ENCODE results near the gene F13B.

Gene F13B

GRCh38 chr1:197081117-197081753, 14.2 kb upstream of the F13B start:
- no peak overlapping the region for H3K18ac ChIP-seq (ENCODE audit: low read length)
- no peaks in the 10 kb centered on the region for H3K27me3 ChIP-seq (ENCODE audit: insufficient read depth, low read length, poor library complexity)
- H2BK5ac ChIP-seq (ENCODE audit: low read length), result no peak overlapping the region
- H2BK120ac ChIP-seq (ENCODE audit: low read depth, low read length), result no peak overlapping the region
- no peaks in the 10 kb centered on the region for H3K4me1 ChIP-seq (ENCODE audit: control insufficient read depth, low read depth, low read length)
- WGBS (ENCODE audit: extremely low coverage, insufficient coverage, low lambda C conversion rate), result no CpG with 5 or more reads among the region's 5 CpGs
- H3K4me2 ChIP-seq (ENCODE audit: low read length), result no peak overlapping the region
- H3K79me1 ChIP-seq (ENCODE audit: low read length), result no peaks in the 10 kb centered on the region
- DNase-seq, result peak; percentile 66
- H3K4me3 ChIP-seq (ENCODE audit: low read length), result no peak overlapping the region
- no peak overlapping the region for H2AK5ac ChIP-seq (ENCODE audit: low read length)
- H4K5ac ChIP-seq (ENCODE audit: low read length), result no peak overlapping the region
- no peak overlapping the region for H3K23ac ChIP-seq (ENCODE audit: low read length)
- H3K36me3 ChIP-seq (ENCODE audit: control insufficient read depth, insufficient read depth, low read length), result peaks cover 3% of the 10 kb centered on the region
- H3K4ac ChIP-seq (ENCODE audit: low read depth, low read length), result no peak overlapping the region
- no peak overlapping the region for H3K9ac ChIP-seq (ENCODE audit: low read length)
- H3K79me2 ChIP-seq (ENCODE audit: control insufficient read depth, insufficient read depth, low read length), result no peaks in the 10 kb centered on the region
- no peak overlapping the region for H4K8ac ChIP-seq (ENCODE audit: low read depth, low read length)
- no peak overlapping the region for H3K27ac ChIP-seq (ENCODE audit: low read depth, low read length)
- no peak overlapping the region for H2BK15ac ChIP-seq (replicated peaks; ENCODE audit: low read depth)
- no peak overlapping the region for H3K56ac ChIP-seq (ENCODE audit: low read length)

- H2BK5ac ChIP-seq (ENCODE audit: low read length), result no peak overlapping the region
- H3K23ac ChIP-seq (ENCODE audit: low read length), result no peak overlapping the region
- no peaks in the 10 kb centered on the region for H3K4me1 ChIP-seq (ENCODE audit: control insufficient read depth, low read depth, low read length)
- WGBS (ENCODE audit: extremely low coverage, insufficient coverage, low lambda C conversion rate), result no CpG with 5 or more reads among the region's 2 CpGs
- H3K56ac ChIP-seq (ENCODE audit: low read length), result no peak overlapping the region
- H3K4me2 ChIP-seq (ENCODE audit: low read length), result no peak overlapping the region
- H4K5ac ChIP-seq (ENCODE audit: low read length), result no peak overlapping the region
- no peaks in the 10 kb centered on the region for H3K27me3 ChIP-seq (ENCODE audit: insufficient read depth, low read length, poor library complexity)
- H3K9ac ChIP-seq (ENCODE audit: low read length), result no peak overlapping the region
- no peak overlapping the region for H3K4me3 ChIP-seq (ENCODE audit: low read length)
- peak; percentile 12 for DNase-seq
- H2AK5ac ChIP-seq (ENCODE audit: low read length), result no peak overlapping the region
- no peak overlapping the region for H2BK120ac ChIP-seq (ENCODE audit: low read depth, low read length)
- no peak overlapping the region for H4K8ac ChIP-seq (ENCODE audit: low read depth, low read length)
- no peak overlapping the region for H3K4ac ChIP-seq (ENCODE audit: low read depth, low read length)
- no peak overlapping the region for H2BK15ac ChIP-seq (replicated peaks; ENCODE audit: low read depth)
- no peaks in the 10 kb centered on the region for H3K79me1 ChIP-seq (ENCODE audit: low read length)
- no peak overlapping the region for H3K18ac ChIP-seq (ENCODE audit: low read length)
- H3K79me2 ChIP-seq (ENCODE audit: control insufficient read depth, insufficient read depth, low read length), result no peaks in the 10 kb centered on the region
- no peak overlapping the region for H3K27ac ChIP-seq (ENCODE audit: low read depth, low read length)
- H3K36me3 ChIP-seq (ENCODE audit: control insufficient read depth, insufficient read depth, low read length), result peaks cover 3% of the 10 kb centered on the region
Observed at GRCh38 chr1:197080323-197080722, 13.3 kb upstream of the F13B start.

GRCh38 chr1:197076585-197076984, 9.5 kb upstream of the F13B start:
- WGBS (ENCODE audit: extremely low coverage, insufficient coverage, low lambda C conversion rate), result 100% methylated on average over 1 of the region's 1 CpG

GRCh38 chr1:197073978-197074377, 6.9 kb upstream of the F13B start:
- H3K27ac ChIP-seq (ENCODE audit: low read depth, low read length), result no peak overlapping the region
- no peak overlapping the region for H3K4ac ChIP-seq (ENCODE audit: low read depth, low read length)
- H2BK120ac ChIP-seq (ENCODE audit: low read depth, low read length), result no peak overlapping the region
- no peaks in the 10 kb centered on the region for H3K4me1 ChIP-seq (ENCODE audit: control insufficient read depth, low read depth, low read length)
- H3K23ac ChIP-seq (ENCODE audit: low read length), result no peak overlapping the region
- no peaks in the 10 kb centered on the region for H3K36me3 ChIP-seq (ENCODE audit: control insufficient read depth, insufficient read depth, low read length)
- DNase-seq, result no peak
- no peak overlapping the region for H3K4me2 ChIP-seq (ENCODE audit: low read length)
- no peak overlapping the region for H2BK15ac ChIP-seq (replicated peaks; ENCODE audit: low read depth)
- no CpG with 5 or more reads among the region's 1 CpG for WGBS (ENCODE audit: extremely low coverage, insufficient coverage, low lambda C conversion rate)
- H3K18ac ChIP-seq (ENCODE audit: low read length), result no peak overlapping the region
- no peak overlapping the region for H2BK5ac ChIP-seq (ENCODE audit: low read length)
- H4K5ac ChIP-seq (ENCODE audit: low read length), result no peak overlapping the region
- H3K79me1 ChIP-seq (ENCODE audit: low read length), result no peaks in the 10 kb centered on the region
- H2AK5ac ChIP-seq (ENCODE audit: low read length), result no peak overlapping the region
- H3K79me2 ChIP-seq (ENCODE audit: control insufficient read depth, insufficient read depth, low read length), result no peaks in the 10 kb centered on the region
- H3K27me3 ChIP-seq (ENCODE audit: insufficient read depth, low read length, poor library complexity), result no peaks in the 10 kb centered on the region
- H3K4me3 ChIP-seq (ENCODE audit: low read length), result no peak overlapping the region
- no peak overlapping the region for H3K9ac ChIP-seq (ENCODE audit: low read length)
- no peak overlapping the region for H3K56ac ChIP-seq (ENCODE audit: low read length)
- H4K8ac ChIP-seq (ENCODE audit: low read depth, low read length), result no peak overlapping the region

More at GRCh38 chr1:197076585-197076984, 9.5 kb upstream of the F13B start:
- Histone ChIP-seq H3K4me3 (ENCODE audit: low read length) (no peak overlapping the region), H3K27ac (ENCODE audit: low read depth, low read length) (no peak overlapping the region), H4K8ac (ENCODE audit: low read depth, low read length) (no peak overlapping the region), H3K18ac (ENCODE audit: low read length) (no peak overlapping the region), H3K9ac (ENCODE audit: low read length) (no peak overlapping the region), H3K4ac (ENCODE audit: low read depth, low read length) (no peak overlapping the region), H2BK15ac (replicated peaks; ENCODE audit: low read depth) (no peak overlapping the region), H4K5ac (ENCODE audit: low read length) (no peak overlapping the region), H3K23ac (ENCODE audit: low read length) (no peak overlapping the region), H3K56ac (ENCODE audit: low read length) (no peak overlapping the region), H3K36me3 (ENCODE audit: control insufficient read depth, insufficient read depth, low read length) (no peaks in the 10 kb centered on the region), H3K4me2 (ENCODE audit: low read length) (no peak overlapping the region), H3K79me2 (ENCODE audit: control insufficient read depth, insufficient read depth, low read length) (no peaks in the 10 kb centered on the region), H2AK5ac (ENCODE audit: low read length) (no peak overlapping the region), H3K27me3 (ENCODE audit: insufficient read depth, low read length, poor library complexity) (no peaks in the 10 kb centered on the region), H2BK120ac (ENCODE audit: low read depth, low read length) (no peak overlapping the region), H3K79me1 (ENCODE audit: low read length) (no peaks in the 10 kb centered on the region), H2BK5ac (ENCODE audit: low read length) (no peak overlapping the region), H3K4me1 (ENCODE audit: control insufficient read depth, low read depth, low read length) (no peaks in the 10 kb centered on the region)
- DNase-seq, result no peak

- Histone ChIP-seq H3K4me2 (ENCODE audit: low read length) (no peak overlapping the region), H3K23ac (ENCODE audit: low read length) (no peak overlapping the region), H3K4me1 (ENCODE audit: control insufficient read depth, low read depth, low read length) (no peaks in the 10 kb centered on the region), H3K27me3 (ENCODE audit: insufficient read depth, low read length, poor library complexity) (no peaks in the 10 kb centered on the region), H3K79me2 (ENCODE audit: control insufficient read depth, insufficient read depth, low read length) (no peaks in the 10 kb centered on the region), H3K4me3 (ENCODE audit: low read length) (no peak overlapping the region), H4K5ac (ENCODE audit: low read length) (no peak overlapping the region), H2BK15ac (replicated peaks; ENCODE audit: low read depth) (no peak overlapping the region), H3K36me3 (ENCODE audit: control insufficient read depth, insufficient read depth, low read length) (no peaks in the 10 kb centered on the region), H2AK5ac (ENCODE audit: low read length) (no peak overlapping the region), H3K27ac (ENCODE audit: low read depth, low read length) (no peak overlapping the region), H2BK5ac (ENCODE audit: low read length) (no peak overlapping the region), H3K79me1 (ENCODE audit: low read length) (no peaks in the 10 kb centered on the region), H2BK120ac (ENCODE audit: low read depth, low read length) (no peak overlapping the region), H3K18ac (ENCODE audit: low read length) (no peak overlapping the region), H3K9ac (ENCODE audit: low read length) (no peak overlapping the region), H3K56ac (ENCODE audit: low read length) (no peak overlapping the region), H3K4ac (ENCODE audit: low read depth, low read length) (no peak overlapping the region), H4K8ac (ENCODE audit: low read depth, low read length) (no peak overlapping the region)
- DNase-seq, result no peak
Observed at GRCh38 chr1:197067457-197067818, 378 bp upstream of the F13B start.

- Histone ChIP-seq H3K18ac (ENCODE audit: low read length) (no peak overlapping the region), H3K4me2 (ENCODE audit: low read length) (no peak overlapping the region), H3K4ac (ENCODE audit: low read depth, low read length) (no peak overlapping the region), H3K4me3 (ENCODE audit: low read length) (no peak overlapping the region), H3K4me1 (ENCODE audit: control insufficient read depth, low read depth, low read length) (no peaks in the 10 kb centered on the region), H3K79me2 (ENCODE audit: control insufficient read depth, insufficient read depth, low read length) (no peaks in the 10 kb centered on the region), H3K56ac (ENCODE audit: low read length) (no peak overlapping the region), H3K27ac (ENCODE audit: low read depth, low read length) (no peak overlapping the region), H2BK120ac (ENCODE audit: low read depth, low read length) (no peak overlapping the region), H3K23ac (ENCODE audit: low read length) (no peak overlapping the region), H3K36me3 (ENCODE audit: control insufficient read depth, insufficient read depth, low read length) (no peaks in the 10 kb centered on the region), H3K79me1 (ENCODE audit: low read length) (no peaks in the 10 kb centered on the region), H2BK5ac (ENCODE audit: low read length) (no peak overlapping the region), H3K27me3 (ENCODE audit: insufficient read depth, low read length, poor library complexity) (no peaks in the 10 kb centered on the region), H4K5ac (ENCODE audit: low read length) (no peak overlapping the region), H3K9ac (ENCODE audit: low read length) (no peak overlapping the region), H2BK15ac (replicated peaks; ENCODE audit: low read depth) (no peak overlapping the region), H4K8ac (ENCODE audit: low read depth, low read length) (no peak overlapping the region), H2AK5ac (ENCODE audit: low read length) (no peak overlapping the region)
- WGBS (ENCODE audit: extremely low coverage, insufficient coverage, low lambda C conversion rate), result no CpG with 5 or more reads among the region's 1 CpG
- no peak for DNase-seq
Observed at GRCh38 chr1:197066277-197066676, 783 bp downstream of the F13B start.
